Nephron (organoid): Measurements from ENCODE around the gene GARNL3.

Experiments
- H3K27ac Mint-ChIP-seq, 3 experiments: 2 replicates each; pipeline ENCODE4 v1.8.0; 2020; ENCODE audit warnings: mixed read lengths in 3 of 3, mild to moderate bottlenecking in 2 of 3, moderate library complexity in 1 of 3
- H3K27me3 Mint-ChIP-seq: 2 replicates; pipeline ENCODE4 v1.8.0; 2021; ENCODE audit warnings: low read depth, mild to moderate bottlenecking, moderate library complexity, mixed read lengths
- H3K36me3 Mint-ChIP-seq: 2 replicates; pipeline ENCODE4 v1.8.0; 2020; ENCODE audit warnings: low read depth, mixed read lengths
- H3K4me1 Mint-ChIP-seq: 2 replicates; pipeline ENCODE4 v1.8.0; 2020; ENCODE audit warnings: mixed read lengths
- H3K4me3 Mint-ChIP-seq, 3 experiments: 2 replicates each; pipeline ENCODE4 v1.8.0; 2020; ENCODE audit warnings: mild to moderate bottlenecking in 3 of 3, mixed read lengths in 3 of 3, moderate library complexity in 2 of 3
- H3K9me3 Mint-ChIP-seq: 2 replicates; pipeline ENCODE4 v1.8.0; 2020; ENCODE audit warnings: mixed read lengths
- TF ChIP-seq, protein P1 (sequence below), 3 experiments: fragments of 200-600 bp; sonication (generic); IDR thresholded peaks; one replicate each; pipeline ENCODE4 v1.5.0; 2021; ENCODE audit warnings: antibody characterized with exemption in 3 of 3; ENCODE audit not compliant: unreplicated experiment in 3 of 3

Gene GARNL3

GRCh38 chr9:127366594-127366993, 102.0 kb downstream of the GARNL3 start:
- Mint-ChIP-seq H3K4me1 (peaks cover 7% of the 10 kb centered on the region), H3K4me3 (no peak overlapping the region), H3K27ac (no peak overlapping the region), H3K36me3 (peaks cover 16% of the 10 kb centered on the region), H3K27me3 (no peaks in the 10 kb centered on the region), H3K9me3 (no peaks in the 10 kb centered on the region)
- TF ChIP-seq, protein P1, sequence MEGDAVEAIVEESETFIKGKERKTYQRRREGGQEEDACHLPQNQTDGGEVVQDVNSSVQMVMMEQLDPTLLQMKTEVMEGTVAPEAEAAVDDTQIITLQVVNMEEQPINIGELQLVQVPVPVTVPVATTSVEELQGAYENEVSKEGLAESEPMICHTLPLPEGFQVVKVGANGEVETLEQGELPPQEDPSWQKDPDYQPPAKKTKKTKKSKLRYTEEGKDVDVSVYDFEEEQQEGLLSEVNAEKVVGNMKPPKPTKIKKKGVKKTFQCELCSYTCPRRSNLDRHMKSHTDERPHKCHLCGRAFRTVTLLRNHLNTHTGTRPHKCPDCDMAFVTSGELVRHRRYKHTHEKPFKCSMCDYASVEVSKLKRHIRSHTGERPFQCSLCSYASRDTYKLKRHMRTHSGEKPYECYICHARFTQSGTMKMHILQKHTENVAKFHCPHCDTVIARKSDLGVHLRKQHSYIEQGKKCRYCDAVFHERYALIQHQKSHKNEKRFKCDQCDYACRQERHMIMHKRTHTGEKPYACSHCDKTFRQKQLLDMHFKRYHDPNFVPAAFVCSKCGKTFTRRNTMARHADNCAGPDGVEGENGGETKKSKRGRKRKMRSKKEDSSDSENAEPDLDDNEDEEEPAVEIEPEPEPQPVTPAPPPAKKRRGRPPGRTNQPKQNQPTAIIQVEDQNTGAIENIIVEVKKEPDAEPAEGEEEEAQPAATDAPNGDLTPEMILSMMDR (IDR thresholded peaks at IDR 0.05; ENCODE audit: unreplicated experiment in 3 of 3), result no peak

DNA sequence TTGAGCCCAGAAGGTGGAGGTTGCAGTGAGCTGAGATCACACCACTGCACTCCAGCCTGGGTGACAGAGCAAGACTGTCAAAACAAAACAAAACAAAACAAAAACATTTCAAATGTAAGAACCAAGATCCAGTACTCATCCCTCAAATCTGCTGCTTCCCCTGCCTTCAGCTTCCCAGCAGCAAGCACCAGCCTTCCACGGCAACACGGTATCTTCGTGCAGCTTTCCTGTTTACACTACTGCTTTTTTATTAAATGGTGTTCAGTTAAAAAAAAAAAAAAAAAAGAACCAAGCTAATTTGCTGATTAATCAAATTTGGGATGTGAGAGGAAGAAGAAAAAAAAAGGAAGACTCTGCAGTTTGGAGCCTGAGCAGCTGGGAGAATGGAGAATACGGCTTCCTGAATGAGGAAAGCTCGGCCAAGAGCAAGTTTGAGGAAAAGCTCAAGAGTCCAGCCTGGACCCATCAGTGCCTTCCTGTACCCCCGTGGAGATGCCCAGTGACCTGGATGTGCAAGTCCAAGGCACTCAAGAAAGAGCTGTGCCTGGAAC, 104.4 kb downstream of the GARNL3 start:
- peaks cover 7% of the 10 kb centered on the region for H3K4me1 Mint-ChIP-seq
- no peaks in the 10 kb centered on the region for H3K9me3 Mint-ChIP-seq

DNA sequence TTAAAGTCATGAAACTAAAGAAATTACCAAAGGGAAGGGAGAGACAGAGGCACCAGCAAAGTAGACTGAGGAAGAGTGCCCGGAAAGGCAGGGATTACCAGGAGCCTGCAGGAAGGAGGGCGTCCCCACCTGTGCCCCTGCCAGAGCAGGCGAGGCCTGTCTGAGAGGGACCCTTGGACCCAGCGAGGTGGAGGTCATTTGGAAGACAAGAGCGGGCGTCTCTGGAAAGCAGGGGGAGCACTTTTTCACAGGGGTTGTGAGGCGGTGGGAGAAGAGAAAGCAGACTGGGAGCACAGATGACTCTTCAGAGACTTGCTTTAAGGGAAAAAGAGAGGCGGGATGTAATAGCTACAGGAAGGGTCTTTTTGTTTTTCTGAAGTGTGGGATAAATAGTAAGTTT, 104.9 kb downstream of the GARNL3 start:
- Mint-ChIP-seq H3K4me3 (no peak overlapping the region), H3K27me3 (no peaks in the 10 kb centered on the region), H3K9me3 (no peaks in the 10 kb centered on the region), H3K36me3 (peaks cover 11% of the 10 kb centered on the region), H3K27ac (peak overlapping the region; percentile 70 to 75 (median 73)), H3K4me1 (peaks cover 7% of the 10 kb centered on the region)
- TF ChIP-seq, protein P1 (IDR thresholded peaks at IDR 0.05; ENCODE audit: unreplicated experiment in 3 of 3), result no peak

More for the DNA sequence above, 104.4 kb downstream of the GARNL3 start:
- Mint-ChIP-seq H3K27me3 (no peaks in the 10 kb centered on the region), H3K27ac (peak overlapping the region; percentile 70 to 75 (median 73)), H3K36me3 (peaks cover 16% of the 10 kb centered on the region), H3K4me3 (peak overlapping the region in 1 of 3 experiments; percentile 9)
- TF ChIP-seq, protein P1 (IDR thresholded peaks at IDR 0.05; ENCODE audit: unreplicated experiment in 3 of 3), result no peak

- Mint-ChIP-seq H3K27ac (no peak overlapping the region), H3K4me3 (no peak overlapping the region), H3K4me1 (peaks cover 7% of the 10 kb centered on the region), H3K27me3 (no peaks in the 10 kb centered on the region), H3K36me3 (peaks cover 7% of the 10 kb centered on the region), H3K9me3 (no peaks in the 10 kb centered on the region)
- TF ChIP-seq, protein P1 (IDR thresholded peaks at IDR 0.05; ENCODE audit: unreplicated experiment in 3 of 3), result no peak
These were observed 105.6 kb downstream of the GARNL3 start for GRCh38 chr9:127370147-127370579.

- Mint-ChIP-seq H3K36me3 (peaks cover 7% of the 10 kb centered on the region), H3K27me3 (no peaks in the 10 kb centered on the region), H3K4me3 (no peak overlapping the region), H3K9me3 (no peaks in the 10 kb centered on the region), H3K27ac (no peak overlapping the region), H3K4me1 (peaks cover 7% of the 10 kb centered on the region)
- TF ChIP-seq, protein P1 (IDR thresholded peaks at IDR 0.05; ENCODE audit: unreplicated experiment in 3 of 3), result no peak
These were observed 106.4 kb downstream of the GARNL3 start for GRCh38 chr9:127370672-127371648.
